ENCODE results near the gene GLB1L.
"Not testable (repeated sequence)": the region's sequence is repeated elsewhere in the genome, so short reads cannot be mapped to it uniquely, and the experiment has no call there.

The GLB1L gene

DNA sequence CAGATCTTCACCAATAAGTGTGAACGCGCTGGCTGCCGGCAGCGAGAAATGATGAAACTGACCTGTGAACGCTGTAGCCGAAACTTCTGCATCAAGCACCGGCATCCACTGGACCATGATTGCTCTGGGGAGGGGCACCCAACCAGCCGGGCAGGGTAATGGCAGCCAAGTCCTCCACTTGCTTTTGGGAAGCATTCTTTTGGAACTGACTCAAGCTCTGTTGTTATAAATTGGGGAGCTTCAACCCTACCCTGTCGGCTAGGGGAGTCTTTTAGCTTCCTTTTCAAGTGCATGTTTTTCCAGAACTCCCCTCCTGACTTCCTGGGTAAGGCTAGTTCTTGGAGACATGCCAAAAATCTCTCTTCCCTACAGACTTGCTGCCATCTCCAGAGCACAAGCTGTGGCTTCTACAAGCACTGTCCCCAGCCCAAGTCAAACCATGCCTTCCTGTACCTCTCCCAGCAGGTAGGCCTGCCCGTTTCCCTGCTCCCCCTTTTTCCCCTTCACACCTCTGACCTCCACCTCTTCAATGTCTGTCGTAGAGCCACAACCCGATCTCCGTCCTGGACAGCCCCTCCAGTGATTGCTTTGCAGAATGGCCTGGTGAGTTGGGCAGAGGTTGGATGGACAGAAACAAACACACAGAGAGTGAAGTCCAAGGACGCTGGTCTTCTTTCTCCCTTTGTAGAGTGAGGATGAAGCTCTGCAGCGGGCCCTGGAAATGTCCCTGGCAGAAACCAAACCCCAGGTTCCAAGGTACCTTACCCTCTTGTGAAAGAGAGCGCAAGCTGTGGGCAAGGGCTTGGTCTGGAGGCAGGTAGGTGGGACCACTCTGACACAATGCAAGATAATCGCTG, 37.1 kb downstream of the GLB1L start:
- TF ChIP-seq POLR2A (IDR thresholded peaks at IDR 0.05; ENCODE audit: low read depth, low read length): no peak
- DNase-seq (ENCODE audit: insufficient read length, low spot score): no peak
- no peak for FAIRE-seq

DNA sequence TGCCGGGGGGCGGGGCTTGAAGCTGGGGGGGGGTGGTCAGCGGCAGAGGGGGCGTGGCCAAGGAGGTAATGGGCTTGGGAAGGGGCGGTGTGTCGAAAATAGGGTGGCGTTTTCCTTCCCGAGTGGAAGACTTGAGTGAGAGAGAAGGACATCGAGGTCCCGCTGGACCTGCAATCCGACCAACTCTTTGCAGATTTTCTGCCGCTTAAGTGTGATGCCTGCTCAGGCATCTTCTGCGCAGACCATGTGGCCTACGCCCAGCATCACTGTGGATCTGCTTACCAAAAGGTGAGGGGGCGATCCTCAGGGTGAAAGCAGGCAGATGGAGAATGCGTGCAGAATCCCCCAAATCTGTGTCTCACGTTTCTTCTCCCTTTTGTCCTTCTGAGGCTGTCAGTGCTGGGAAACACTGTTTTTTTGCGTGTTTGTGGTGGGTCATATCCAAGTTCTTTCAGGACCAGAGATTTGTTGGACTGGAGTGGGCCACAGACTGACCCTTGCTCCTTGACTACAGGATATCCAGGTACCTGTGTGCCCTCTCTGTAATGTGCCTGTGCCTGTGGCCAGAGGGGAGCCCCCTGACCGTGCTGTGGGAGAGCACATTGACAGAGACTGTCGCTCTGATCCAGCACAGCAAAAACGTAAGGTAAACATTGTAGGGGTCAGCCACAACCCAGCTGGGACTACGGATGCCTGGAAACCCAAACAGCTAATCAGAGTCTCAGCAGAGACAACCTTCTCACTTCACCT, 37.9 kb downstream of the GLB1L start:
- TF ChIP-seq POLR2A (IDR thresholded peaks at IDR 0.05; ENCODE audit: low read depth, low read length): no peak
- DNase-seq (ENCODE audit: insufficient read length, low spot score): no peak
- FAIRE-seq: no peak

DNA sequence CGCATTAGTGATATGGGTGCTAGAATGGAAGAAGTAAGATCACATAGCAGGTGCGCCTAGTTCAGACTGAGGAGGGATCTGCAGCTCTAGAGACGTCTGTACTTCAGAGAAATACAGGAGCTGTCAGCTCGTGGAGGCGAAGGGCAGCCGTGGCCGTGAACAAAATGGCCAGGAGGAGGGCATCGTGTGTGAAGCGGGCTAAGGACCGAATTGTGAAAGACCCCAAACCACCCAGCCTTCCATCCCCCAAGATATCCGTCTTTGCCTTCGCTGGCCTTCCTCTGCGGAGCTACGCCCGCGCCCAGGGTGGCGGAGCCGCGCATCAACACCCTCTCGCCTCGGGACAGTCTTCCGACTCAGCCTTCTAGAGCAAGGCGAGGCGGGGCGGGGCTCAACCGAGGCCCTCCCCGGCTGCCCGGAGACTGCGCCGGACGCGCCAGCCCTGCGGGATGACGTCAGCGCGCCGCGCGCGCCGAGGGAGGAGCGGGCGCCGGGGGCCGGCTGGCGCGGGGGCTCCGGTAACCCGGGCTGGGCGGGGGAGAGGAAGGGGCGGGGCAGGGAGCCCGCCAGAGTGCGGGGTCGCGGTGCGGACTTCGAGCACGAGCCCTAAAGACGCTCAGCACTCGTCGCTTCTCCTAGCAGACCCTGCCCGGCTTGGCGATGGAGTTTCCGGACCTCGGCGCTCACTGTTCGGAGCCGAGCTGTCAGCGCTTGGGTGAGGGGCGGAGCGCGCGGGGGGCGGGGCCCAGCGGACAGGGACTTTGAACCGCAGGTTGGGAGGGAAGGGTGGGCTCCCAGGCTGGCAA, 38.7 kb downstream of the GLB1L start, which contains the start of gene ZFAND2B:
Gene ZFAND2B, plus strand, starts transcription at position 455 of the 806 bp plus-strand sequence. Its CDS starts 206 bp downstream, at position 661.
- DNase-seq (ENCODE audit: insufficient read length, low spot score) (peak; percentile 94), FAIRE-seq (no peak)
- peak; percentile 90 for TF ChIP-seq POLR2A (IDR thresholded peaks at IDR 0.05; ENCODE audit: low read depth, low read length)

DNA sequence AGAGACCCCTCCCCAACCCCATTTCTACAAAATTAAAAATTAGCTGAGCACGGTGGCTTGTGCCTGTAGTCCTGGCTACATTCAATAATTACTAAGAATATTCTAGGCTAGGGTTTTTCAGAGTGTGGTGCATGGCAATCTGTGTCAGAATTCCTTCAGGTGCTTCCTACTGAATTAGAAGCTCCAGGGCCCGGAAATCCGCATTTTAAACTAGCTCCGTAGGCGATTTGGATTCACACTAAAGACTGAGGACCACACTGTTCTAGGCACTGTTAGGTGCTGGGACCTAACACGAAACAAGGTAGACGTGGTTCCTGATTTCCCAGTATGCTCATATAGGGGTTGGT, 39.3 kb downstream of the GLB1L start:
- no peak for FAIRE-seq
- no peak for DNase-seq (ENCODE audit: insufficient read length, low spot score)
- no peak for TF ChIP-seq POLR2A (IDR thresholded peaks at IDR 0.05; ENCODE audit: low read depth, low read length)

DNA sequence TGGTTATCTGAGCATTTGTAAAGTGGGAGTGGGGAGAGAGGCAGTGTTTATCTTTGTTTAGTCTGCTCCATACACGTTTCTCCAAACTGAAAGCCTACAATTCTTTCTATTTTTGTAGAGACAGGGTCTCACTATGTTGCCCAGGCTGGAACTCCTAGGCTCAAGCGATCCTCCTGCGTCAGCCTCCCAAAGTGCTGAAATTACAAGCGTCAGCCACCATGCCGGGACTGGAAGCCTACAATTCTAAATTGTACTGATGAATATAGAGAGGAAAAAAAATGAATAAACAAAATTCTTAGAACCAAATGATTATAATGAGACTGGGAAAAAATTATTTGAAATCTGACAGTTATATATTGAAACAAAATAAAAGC, 40.1 kb downstream of the GLB1L start:
- DNase-seq (ENCODE audit: insufficient read length, low spot score) (no peak), FAIRE-seq (no peak)
- no peak for TF ChIP-seq POLR2A (IDR thresholded peaks at IDR 0.05; ENCODE audit: low read depth, low read length)

DNA sequence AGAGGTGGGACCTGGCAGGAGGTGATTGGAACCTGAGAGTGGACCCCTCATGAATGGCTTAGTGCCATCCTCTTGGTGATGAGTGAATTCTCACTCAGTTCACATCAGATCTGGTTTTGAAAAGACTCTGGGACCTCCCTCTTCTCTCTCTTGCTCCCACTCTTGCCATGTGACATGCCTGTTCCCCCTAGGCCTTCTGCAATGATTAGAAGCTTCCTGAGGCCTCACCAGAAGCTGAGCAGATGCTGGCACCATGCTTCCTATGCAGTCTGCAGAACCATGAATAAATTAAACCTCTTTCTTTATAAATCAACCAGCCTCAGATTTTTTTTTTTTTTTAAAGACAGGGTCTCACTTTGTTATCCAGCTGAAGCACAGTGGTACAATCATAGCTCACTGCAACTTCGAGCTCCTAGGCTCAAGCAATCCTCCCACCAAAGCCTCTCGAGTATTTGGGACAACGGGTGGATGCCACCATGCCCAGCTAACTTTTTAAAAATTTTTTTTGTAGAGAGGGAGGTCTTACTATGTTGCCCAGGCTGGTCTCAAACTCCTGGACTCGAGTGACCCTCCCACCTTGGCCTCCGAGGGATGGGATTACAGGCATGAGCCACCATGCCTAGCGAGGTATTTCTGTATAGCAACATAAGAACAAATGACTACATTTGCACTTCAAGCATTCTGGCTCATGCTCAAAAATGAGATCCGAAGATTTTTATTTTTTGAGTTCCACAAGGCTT, 40.6 kb downstream of the GLB1L start:
- no peak for DNase-seq (ENCODE audit: insufficient read length, low spot score)
- no peak for FAIRE-seq
- TF ChIP-seq POLR2A (IDR thresholded peaks at IDR 0.05; ENCODE audit: low read depth, low read length): no peak

DNA sequence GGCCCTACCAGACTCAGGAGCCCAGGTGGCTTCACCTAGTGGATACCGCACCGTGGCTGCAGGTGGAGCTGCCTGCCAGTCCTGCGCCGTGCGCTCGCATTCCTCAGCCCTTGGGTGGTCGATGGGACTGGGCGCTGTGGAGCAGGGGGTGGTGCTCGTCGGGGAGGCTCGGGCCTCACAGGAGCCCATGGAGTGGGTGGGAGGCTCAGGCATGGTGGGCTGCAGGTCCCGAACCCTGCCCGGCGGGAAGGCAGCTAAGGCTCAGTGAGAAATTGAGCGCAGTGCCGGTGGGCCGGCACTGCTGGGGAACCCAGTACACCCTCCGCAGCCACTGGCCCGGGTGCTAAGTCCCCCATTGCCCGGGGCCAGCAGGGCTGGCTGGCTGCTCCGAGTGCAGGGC, 43.9 kb downstream of the GLB1L start:
- FAIRE-seq; DNase-seq (ENCODE audit: insufficient read length, low spot score): not testable (repeated sequence)

DNA sequence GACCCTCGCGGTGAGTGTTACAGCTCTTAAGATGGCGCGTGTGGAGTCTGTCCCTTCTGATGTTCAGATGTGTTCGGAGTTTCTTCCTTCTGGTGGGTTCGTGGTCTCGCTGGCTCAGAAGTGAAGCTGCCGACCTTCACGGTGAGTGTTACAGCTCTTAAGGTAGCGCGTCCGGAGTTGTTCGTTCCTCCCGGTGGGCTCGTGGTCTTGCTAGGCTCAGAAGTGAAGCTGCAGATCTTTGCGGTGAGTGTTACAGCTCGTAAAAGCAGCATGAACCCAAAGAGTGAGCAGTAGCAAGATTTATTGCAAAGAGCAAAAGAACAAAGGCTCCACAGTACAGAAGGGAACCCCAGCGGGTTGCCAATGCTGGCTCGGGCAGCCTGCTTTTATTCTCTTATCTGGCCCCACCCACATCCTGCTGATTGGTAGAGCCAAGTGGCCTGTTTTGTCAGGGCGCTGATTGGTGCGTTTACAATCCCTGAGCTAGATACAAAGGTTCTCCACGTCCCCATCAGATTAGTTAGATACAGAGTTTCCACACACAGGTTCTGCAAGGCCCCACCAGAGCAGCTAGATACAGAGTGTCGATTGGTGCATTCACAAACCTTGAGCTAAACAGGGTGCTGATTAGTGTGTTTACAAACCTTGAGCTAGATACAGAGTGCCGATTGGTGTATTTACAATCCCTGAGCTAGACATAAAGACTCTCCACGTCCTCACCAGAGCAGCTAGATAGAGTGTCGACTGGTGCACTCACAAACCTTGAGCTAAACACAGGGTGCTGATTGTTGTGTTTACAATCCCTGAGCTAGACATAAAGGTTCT, 44.5 kb downstream of the GLB1L start:
- not testable (repeated sequence) for FAIRE-seq; DNase-seq (ENCODE audit: insufficient read length, low spot score)

DNA sequence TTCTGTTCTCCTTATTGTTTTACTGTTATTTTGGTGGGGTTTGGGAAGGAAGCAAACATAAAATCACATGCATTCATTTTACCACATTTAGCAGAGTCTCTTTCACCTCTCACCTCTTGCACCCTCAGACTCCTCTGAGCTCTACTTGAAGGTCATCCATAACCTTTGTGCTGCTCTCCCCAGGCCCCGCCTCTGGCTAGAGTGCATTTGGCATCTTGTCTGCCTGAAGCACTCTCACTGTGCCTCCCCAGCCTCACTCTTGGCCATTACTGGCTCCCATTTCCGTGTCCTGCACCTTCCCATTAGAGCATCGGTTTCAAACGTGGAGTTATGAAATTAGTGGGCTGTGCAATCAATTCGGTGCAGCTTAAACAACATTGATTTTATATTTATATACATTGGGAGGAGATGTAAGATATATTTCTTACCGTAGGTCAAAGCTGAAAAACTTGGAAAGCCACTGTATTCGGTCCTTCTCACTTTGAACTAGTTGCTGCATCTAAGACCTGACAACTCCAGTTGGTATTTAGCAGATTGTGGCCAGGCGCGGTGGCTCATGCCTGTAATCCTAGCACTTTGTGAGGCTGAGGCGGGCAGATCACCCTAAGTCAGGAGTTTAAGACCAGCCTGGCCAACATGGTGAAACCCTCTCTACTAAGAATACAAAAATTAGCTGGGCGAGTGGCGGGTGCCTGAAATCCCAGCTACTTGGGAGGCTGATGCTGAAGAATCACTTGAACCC, 45.6 kb downstream of the GLB1L start:
- DNase-seq (ENCODE audit: insufficient read length, low spot score) (no peak), FAIRE-seq (no peak)
- no peak for TF ChIP-seq POLR2A (IDR thresholded peaks at IDR 0.05; ENCODE audit: low read depth, low read length)

DNA sequence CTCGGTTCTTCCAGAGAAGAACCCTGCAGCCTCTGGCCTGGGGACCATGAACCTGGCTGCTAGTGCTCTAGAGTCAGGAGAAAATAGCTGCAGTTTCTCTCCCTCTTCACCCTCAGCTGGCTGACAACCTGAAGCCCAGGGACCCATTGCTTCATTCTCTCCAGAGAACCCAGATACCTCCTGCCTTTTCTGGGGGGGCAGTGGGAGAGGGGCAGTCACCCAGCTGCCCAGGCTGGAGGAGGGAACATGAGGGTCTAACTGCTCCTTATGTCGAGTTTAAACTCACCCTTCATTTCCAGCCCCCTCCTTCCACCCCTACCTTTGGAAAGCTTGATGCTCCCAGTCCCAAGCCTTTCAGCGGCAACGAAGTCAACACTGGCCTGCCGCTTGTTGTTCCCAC, 46.3 kb downstream of the GLB1L start:
- FAIRE-seq (no peak), DNase-seq (ENCODE audit: insufficient read length, low spot score) (no peak)
- no peak for TF ChIP-seq POLR2A (IDR thresholded peaks at IDR 0.05; ENCODE audit: low read depth, low read length)

DNA sequence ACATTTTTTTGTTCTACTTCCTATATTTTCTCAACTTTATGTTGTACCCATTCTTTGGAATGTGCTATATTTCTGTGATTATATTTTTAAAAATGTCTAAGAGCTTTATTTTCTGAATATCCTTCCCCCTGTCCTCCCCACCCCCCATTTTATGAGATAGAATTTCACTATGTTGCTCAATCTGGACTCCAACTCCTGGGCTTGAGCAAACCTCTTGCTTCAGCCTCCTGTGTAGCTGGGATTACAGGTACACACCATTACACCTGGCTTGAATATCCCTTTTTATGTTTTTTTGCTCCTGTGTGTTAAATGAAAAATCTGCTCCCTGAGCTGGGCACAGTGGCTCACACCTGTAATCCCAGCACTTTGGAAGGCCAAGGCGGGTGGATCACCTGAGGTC, 47.9 kb downstream of the GLB1L start:
- no peak for DNase-seq (ENCODE audit: insufficient read length, low spot score)
- TF ChIP-seq POLR2A (IDR thresholded peaks at IDR 0.05; ENCODE audit: low read depth, low read length): no peak
- FAIRE-seq: no peak

DNA sequence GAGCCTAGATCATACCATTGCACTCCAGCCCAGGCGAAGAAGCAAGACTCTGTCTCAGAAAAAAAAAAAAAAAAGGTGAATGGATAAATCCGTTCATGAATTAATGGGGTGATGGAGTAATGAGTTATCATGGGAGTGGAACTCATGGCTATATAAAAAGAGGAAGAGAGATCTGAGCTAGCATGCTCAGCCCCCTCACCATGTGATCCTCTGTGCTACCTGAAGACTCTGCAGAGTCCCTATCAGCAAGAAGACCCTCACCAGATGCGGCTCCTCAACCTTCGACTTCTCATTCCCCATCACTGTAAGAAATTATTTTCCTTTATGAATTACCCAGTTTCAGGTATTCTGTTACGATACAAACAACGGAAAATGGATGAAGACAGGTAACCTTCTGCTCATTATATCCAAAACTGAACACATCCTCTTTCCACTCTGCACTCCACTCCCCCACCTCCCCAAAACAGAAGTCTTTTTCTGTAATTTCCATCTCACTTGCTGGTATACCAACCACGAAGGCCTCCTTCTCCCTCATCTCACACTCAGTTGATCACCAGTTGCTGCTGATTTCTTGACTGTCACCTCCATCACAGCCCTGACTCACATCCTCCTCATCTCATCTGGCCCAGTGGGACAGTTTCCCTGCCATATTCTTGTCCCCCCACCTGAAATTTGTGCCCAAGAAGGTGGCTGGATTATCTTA, 58.3 kb downstream of the GLB1L start:
- no peak for FAIRE-seq
- no peak for DNase-seq (ENCODE audit: insufficient read length, low spot score)
- no peak for TF ChIP-seq POLR2A (IDR thresholded peaks at IDR 0.05; ENCODE audit: low read depth, low read length)
